NCI-H1436 treated with DMSO at 0.1 percent for 48 hours (cell line): ENCODE data around the gene ATP11B.

Source experiments
- DNase-seq: peaks from one replicate; lab custom pipeline; 2025; lab: John Stamatoyannopoulos, UW

The ATP11B gene

DNA sequence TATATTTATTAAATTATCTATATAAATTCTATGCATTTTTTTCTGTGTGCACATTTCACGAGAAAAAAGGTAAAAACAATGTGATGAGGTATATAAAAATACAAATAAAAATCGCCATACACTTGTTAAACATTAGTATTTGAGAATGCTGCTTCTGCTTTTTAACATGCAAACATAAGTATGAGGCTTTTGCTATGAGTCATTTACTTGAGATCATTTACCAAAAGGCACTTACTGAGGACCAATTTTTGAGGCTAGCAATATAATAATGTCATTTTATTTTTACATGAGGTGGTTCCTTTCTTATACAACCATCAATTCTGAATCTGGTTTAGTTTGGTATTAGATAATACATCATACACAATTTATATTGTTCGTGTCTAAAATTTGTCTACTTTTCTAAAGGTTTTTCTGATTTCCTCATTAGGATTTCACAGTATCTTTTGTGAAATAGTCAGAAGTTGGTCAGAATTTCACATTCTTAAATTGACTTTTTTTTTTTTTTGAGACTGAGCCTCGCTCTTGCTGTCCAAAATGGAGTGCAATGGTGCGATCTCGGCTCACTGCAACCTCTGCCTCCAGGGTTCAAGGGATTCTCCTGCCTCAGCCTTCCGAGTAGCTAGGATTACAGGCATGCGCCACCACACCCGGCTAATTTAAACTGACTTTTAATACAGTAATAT, 161.4 kb downstream of the ATP11B start:
- DNase-seq, result no peak

DNA sequence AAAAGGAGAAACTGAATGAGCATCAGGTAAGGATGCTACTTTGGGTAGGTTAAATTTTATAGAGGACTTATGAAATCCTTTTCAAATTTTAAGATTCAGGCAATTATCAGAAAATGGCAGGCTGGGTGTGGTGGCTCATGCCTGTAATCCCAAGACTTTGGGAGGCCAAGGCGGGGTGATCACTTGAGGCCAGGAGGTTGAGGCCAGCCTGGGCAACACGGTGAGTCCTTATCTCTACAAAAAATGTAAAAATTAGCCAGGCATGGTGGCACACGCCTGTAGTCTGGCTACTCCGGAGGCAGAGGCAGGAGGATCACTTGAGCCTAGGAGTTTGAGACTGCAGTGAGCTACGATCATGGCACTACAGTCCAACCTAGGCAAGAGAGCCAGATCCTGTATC, 163.9 kb downstream of the ATP11B start:
- no peak for DNase-seq

DNA sequence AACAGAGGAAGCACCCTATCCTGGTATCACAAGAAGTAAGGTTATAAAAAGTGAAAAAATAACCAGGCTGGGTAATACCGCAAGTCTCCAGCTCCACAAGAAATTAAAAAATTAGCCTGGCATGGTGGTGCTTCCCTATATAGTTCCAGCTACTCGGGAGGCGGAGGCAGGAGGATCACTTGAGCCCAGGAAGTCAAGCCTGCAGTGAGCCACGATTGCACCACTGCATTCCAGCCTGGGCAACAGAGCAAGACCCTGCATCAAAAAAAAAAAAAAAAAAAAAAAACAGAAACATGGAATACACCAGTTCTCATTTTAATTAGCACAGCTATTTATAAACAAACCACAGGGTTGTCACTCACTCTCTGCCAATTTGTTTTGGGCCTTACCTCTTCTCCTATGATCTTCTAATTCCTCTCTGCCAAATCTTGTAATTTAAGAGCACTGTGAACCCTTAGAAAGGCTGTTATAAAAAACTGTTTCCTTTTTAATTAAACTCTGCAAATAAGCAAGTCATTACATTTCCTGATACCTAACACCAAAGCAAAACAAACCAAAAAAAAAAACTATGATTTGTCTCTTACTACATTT, 164.5 kb downstream of the ATP11B start:
- no peak for DNase-seq

DNA sequence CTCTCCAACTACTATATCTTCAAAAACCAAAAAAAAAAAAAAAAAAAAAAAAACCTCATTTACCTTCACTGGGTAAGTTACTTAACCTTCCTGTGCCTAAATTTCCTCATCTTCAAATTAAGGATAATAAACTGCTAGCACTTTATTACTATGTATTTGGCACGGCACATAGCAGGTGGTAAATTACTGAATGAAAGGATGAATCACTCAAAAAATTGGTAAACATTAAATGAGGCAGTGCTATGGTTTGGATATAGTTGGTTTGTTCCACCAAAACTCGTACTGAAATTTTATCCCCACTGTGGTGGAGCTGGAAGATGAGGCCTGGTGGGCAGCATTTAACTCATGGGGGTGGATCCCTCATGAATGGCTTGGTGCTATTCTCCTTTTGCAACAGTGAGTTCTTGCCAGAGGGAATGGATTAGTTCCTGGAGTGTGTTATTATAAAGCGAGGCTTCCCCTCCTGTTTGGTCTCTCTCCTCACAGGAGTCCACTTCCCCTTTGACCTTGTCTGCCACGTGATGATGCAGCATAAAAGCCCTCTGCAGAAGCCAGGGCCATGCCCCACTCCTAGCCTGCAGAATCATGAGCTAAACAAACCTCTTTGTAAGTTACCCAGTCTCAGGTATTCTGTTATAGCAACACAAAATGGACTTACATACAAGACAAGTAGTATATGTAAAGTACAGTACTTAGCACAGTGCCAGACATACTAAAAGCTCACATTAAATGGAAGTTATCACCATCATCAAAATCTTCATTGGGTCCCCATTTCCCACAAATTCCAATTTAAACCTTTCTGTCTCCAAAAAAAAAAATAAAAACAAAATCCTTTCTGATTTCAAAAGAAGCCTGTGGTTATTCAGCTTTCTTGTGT, 166.4 kb downstream of the ATP11B start:
- no peak for DNase-seq

DNA sequence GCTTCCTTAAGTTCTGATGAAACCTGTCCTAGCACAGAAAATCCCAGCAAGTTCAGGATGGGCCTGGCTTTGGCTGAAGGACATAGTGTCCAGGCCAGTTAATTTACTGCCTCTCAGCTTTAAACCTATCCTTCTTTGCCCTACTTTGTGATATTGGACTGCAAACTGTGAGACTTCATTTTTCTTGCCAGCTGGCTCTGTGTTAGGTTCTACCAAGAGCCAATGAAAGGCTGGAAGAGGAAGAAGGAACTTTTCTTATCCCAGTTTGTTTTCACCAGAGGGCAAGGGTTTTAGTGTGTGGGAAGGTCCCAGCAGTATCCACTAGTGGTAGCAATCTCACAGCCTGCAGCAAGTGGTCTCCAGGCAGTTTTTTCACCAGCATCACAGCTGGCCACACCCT, 168.9 kb downstream of the ATP11B start:
- no peak for DNase-seq

DNA sequence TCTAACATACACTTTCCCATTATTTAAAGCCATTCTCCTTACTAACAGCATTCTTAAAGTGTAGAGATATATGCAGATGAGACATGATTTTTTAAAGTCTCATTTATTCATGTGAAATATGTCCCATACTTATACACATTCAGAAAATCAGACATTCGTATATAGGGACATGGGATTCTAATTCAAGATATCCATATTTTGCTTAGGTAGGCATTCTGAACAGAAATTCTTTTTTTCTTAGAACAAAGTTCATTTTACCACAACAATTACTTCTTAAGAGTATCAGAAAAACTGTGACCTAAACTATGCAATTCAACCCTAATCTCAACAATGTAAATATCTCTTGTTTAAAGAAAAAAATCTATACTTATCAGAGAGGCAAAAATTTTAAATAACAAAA, 170.9 kb downstream of the ATP11B start:
- DNase-seq, result no peak

DNA sequence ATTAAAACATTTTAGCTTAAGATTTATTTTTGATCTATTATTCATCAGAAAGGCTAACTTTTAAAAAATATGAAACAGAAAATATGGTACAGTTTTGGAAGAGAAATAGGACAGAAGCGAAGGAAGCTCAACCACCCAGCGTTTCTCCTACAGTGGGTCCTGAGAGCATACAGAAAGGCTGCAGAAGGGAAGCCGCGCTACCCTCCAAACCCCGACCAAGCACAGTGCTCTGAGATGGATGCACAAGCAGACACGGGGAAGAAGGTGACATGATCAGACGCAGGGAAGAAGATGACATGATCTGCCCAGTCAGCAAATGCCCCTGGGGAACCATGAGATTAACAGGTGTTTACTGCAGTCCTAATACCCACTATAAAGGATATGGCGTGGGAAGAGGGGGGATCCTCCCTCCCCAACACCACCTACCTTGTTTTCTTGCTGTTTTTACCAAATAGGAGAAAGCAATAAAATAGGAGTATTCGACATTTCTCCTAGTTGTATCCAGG, 172.6 kb downstream of the ATP11B start:
- no peak for DNase-seq

DNA sequence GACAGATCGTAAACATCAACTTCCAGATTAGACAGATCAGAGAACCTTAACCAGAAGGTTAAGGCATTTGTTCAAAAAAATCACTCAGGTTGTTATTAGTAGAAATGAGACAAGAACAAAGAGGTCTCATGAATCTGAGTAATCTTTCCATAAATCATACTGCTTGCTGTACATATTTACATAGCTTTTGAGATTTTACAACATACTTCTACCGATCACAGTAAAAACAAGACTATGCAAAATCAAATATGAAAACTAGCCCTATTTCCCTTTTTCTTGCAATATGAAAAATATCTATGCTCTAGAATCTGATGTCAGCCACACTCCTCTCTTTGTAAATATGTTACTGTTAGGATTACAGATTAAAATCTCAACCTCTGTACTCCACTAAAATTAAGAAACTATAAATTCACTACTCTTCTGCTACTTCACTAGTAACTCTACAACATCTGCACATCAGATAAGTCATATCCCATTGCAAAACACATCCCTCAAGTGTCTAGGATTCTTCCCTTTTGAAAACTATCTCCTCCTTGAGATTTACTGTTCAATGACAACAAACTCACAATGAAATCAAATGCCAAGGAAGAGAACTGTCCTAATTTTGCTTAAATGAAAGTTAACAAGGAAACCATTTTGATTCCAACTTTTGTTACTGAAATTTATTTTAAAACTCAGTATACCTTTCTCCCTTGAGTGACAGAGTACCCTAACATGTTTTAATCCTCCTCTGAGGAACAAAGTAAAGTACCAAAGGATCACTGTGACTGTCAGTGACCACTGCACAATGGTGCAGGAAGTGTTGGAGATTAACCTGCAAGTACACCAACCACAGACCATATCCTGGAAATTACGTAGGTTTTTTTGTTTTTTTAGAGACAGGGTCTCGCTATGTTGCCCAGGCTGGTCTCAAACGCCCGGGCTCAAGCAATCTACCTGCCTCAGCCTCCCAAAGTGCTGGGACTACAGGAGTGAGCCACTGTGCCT, 174.2 kb downstream of the ATP11B start:
- DNase-seq, result no peak

DNA sequence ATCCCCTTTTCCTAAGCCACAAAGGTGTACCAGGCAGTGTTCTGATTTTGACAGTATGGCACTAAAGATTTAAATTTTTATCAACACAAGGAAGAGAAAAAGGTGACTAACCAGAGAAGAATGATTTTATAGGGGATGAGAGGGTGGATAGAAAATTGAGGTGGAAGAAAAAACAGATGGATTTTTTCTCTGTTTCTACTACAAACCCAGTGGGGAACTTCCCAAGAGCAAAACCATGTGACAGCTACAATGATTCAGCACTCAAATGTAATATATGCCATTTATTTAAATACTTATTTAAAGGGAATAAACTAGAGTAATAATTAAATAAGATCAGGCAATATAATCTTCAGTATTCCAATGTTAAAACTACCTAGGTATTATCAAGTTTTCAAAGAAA, 176.0 kb downstream of the ATP11B start:
- DNase-seq, result no peak

DNA sequence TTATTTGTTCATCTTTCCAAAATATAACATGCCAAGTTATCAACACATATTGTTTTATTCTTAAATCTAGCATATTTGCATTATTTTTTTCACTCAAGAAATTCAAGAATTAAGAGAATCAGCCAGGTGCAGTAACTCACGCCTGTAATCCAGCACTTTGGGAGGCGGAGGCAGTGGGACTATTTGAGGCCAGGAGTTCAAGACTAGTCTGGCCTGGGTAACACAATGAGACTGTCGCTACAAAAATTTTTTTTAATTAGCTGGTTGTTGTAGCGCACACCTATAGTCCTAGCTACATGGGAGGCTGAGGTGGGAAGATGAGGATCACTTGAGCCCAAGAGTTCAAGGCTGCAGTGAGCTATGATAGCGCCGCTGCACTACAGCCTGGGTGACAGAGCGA, 176.5 kb downstream of the ATP11B start:
- no peak for DNase-seq

DNA sequence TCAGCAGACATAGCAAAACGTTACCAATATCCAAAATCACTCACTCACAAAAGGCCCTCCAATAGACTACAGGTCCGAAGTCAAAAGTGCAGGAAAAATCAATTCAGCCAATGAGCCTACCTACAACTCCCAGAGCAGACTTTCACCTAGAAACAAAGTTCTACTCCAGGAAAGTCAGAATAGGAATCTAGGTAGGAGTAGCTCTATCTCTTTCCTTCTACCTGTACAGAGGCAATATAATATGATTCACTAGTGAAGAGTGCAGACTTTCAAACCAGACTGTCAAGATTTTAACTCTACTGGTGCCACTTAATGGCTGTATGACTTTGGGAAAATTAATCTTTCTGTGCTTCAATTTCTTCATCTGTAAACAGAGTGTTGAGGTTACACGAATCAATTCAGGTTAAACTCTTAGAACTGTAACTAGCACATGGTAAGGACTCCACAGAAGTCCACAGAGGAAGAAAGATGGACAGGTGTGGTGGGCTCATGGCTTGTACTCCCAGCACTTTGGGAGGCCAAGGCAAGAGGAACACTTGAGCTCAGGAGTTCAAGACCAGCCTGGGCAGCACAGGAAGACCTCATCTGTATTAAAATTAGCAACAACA, 177.6 kb downstream of the ATP11B start:
- DNase-seq, result no peak
